HG02623 (cell line): ENCODE data around the gene SEL1L2.
"Not testable (repeated sequence)": the region's sequence is repeated elsewhere in the genome, so short reads cannot be mapped to it uniquely, and the experiment has no call there.

Experiments used
- ATAC-seq: cut with Tn5 transposase; IDR thresholded peaks from one replicate; pipeline ENCODE4 v1.9.1; 2021; ENCODE audit warnings: moderate library complexity; ENCODE audit not compliant: unreplicated experiment

Gene SEL1L2, protein sequence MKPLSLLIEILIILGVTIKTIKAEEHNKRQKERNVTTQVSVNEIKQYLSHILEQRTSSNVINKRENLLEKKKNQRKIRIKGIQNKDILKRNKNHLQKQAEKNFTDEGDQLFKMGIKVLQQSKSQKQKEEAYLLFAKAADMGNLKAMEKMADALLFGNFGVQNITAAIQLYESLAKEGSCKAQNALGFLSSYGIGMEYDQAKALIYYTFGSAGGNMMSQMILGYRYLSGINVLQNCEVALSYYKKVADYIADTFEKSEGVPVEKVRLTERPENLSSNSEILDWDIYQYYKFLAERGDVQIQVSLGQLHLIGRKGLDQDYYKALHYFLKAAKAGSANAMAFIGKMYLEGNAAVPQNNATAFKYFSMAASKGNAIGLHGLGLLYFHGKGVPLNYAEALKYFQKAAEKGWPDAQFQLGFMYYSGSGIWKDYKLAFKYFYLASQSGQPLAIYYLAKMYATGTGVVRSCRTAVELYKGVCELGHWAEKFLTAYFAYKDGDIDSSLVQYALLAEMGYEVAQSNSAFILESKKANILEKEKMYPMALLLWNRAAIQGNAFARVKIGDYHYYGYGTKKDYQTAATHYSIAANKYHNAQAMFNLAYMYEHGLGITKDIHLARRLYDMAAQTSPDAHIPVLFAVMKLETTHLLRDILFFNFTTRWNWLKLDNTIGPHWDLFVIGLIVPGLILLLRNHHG

DNA sequence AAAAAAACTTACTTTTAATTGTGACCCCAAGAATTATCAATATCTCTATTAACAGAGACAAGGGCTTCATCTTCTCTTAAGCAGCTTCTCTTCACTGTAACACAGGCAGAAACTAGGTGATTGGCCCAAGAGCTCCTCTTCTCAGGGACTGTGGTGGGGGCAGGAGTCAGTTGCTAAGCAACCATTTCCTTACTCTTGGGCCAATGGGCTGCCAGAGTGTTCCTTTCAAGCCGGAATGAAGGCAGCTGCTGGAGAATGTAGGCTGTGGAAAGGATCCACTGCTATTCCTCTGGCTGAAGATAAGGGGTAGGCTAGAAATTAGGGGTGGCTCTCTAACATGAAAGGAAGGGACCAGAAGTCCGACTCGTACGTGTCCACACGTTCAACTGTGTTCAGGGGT, at the start of gene SEL1L2:
Gene SEL1L2 (minus strand): TSS at position 150 of the 400 bp plus-strand sequence. CDS start 80 bp downstream, at position 70.
- no peak for ATAC-seq

DNA sequence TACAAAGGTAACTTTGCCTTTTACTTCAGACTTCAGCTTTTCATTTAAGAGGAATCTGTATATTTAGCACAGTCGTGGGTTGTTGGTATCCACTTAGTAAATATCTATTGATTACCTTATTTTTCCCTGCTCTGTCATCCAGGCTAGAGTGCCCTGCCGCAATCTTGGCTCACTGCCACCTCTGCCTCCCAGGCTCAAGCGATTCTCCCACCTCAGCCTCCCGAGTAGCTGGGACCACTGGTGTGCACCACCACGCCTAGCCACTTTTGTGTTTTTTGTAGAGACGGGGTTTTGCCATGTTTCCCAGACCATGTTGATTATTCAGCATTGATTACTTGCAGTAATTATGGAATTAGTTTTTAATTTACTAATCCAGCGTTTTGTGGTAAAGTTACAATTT, 46.2 kb upstream of the SEL1L2 start:
- ATAC-seq, result no peak

DNA sequence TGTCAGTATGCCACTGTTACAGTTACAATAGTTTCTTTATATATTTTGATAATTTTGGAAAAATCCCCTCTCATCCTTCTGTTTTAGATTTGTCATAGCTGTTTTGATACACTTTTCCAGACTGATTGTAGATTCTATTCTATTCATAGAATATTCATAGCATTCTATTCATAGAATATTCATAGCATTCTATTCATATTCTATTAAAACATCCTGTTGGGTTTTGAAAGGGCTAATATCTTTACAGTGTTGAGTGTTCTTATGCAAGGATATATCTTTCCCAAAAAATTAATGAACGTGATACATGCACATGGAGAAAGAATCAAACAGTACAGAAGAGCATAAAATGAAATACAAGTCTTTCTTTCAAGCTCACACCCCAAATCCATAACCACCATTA, 42.9 kb upstream of the SEL1L2 start:
- ATAC-seq, result no peak

DNA sequence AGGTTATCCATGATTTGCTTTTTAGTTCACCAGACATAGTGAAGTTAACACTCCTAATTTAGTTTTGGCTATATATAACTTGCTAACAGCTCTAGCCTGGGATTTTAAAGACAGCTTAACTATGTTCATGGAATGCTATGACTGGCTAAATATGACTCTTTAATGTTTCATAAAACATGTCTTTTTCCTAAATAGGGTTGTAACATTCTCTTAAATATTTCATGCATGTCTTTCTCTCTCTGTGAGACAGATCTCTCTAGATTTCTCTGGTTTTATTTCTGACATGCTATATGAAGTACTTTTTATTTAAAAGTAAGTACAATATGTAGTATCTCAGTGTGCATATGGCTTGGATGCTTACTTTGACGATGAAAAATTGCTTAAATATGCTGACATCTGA, 40.6 kb upstream of the SEL1L2 start:
- no peak for ATAC-seq

DNA sequence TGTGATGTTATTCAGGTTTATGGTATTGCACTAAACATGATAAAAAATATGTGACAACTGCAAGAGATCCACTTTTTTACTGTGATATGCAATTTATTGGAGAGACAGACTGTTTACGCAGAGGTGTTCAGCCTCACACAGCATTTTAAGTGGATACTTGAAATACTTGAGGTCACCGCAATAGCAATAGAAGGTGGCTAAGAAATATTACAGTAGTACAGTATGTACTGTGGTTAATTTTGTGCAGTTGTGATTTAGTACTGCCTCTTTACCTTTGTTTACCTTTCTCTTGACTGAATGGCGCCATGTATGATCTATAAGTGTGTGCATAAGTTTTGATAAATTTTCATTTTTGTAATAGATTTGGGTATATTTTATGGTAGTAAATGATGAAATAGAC, 22.3 kb upstream of the SEL1L2 start:
- ATAC-seq, result no peak

DNA sequence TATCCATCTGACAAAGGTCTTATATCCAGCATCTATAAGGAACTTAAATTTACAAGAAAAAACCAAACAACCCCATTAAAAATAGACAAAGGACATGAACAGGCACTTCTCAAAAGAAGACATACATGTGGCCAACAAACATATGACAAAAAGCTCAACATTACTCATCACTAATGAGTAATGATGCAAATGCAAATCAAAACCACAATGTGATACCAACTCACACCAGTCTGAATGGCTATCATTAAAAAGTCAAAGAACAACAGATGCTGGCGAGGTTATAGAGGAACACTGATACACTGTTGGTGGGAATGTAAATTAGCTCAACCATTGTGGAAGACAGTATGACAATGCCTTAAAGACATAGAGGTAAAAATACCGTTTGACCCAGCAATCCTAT, 18.8 kb upstream of the SEL1L2 start:
- no peak for ATAC-seq

DNA sequence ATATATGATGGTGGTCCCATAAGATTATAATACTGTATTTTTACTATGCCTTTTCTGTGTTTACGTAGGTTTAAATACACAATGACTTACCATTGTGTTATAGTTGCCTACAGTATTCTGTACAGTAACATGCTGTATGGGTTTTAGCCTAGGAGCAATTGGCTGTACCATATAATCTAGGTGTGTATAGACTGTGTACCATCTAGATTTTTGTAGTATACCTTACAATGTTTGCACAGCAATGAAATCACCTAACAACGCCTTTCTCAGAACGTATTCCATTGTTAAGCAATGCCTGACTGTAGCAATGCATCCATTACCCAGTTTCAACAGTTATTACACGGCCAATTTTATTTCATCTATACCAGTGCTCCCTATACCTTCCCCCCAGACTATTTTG, 15.6 kb upstream of the SEL1L2 start:
- ATAC-seq, result no peak

DNA sequence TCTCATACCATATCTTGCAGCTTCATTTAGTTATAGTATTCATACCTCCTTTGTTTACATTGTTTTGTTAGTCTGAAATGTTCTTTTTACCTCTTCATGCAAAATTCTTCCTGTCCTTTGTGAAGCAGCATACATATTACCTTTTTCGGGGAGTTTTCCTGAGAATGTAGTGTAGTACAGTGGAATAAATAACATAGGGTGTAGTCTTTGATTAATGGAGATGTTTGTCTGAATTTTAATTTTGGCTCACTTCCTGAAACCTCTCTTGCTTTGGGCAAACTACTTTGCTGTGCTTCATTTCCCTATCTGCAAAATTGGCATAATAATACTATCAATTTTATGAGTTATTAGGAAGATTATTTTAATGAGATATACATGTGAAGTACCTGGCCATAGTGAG, 10.5 kb upstream of the SEL1L2 start:
- no peak for ATAC-seq

DNA sequence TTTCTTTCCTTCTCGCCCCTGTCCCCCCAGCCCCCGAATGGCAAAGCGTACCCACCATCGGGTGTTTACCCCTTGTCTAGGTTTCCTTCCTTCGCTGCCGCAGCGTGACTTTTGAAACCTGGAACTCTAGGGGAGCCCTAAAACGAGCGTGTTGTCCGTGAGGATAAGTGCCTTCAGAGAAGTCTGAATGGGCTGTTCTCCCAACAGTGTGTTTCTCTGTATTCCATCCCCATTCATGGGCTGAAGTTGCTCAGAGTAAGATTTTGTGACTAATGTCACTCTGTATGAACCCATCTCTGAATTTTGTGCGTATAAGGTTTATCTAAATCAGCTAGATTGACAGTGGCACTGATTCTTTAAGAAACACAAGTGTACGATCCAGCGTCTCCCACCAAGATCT, 5.9 kb upstream of the SEL1L2 start:
- ATAC-seq, result no peak

DNA sequence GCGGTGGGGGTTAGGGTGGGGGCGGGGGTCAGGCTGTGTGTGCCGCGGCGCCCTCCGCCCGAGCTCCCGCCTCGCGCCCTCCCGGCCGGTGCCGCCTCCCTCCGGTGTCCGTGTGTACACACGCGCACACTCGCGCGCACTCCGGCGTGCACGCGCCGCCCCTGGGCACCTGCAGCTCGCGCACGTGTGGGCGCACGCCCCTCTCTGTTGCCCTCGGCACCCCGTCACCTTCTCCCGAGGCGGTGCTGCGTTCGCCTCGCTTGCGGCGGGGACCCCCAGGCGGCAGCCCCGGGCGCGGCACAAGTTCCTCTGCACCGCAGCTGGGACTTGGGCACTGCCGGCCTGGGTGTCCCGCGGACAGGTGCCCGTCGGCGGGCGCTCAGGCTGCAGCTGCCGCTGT, 5.4 kb upstream of the SEL1L2 start:
- no peak for ATAC-seq

DNA sequence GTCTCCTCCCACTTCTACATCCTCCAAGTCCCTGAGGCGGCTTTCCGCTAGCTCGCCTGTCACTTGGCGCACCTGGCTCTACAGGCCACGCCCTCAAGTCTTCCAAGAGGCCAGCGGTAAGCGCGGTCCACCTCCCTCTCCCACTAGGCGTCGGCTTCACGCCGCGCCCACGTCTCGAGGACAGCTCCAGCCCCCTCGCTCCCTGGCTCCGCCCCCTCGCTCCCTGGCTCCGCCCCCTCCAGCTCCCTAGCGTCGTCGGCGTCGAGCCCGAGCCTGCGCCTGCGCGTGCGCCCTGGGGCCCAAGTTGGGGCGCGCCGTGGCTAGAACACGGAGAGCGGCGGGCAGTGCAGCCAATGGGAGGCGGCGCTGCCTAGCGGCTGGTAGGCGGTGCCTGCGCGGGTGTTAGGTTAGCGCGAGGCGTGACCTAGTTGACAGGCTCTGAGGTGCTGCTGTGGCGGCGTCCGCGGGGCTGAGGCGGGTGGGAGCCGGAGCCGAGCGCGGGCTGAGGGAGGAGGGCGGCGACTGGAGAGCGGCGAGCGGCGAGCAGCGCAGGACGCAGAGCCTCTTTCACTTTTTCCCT, 4.8 kb upstream of the SEL1L2 start, which contains the start of gene MACROD2:
Gene MACROD2 (plus strand): TSS at position 431 of the 580 bp plus-strand sequence.
- ATAC-seq, result no peak

DNA sequence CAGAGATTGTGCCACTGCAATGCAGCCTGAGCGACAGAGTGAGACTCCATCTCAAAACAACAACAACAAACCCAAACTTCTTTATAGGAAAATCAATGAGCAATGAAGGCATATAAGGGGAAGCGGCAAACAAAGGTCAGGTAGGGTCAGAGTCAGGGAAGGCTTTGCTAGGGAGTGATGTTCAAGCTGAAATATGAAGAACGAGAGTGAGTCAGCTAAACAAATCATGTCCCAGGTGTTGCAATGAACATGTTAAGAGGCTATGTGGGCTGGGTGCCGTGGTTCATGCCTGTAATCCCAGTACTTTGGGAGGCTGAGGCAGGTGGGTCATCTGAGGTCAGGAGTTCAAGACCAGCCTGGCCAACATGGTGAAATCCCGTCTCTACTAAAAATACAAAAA, 1.5 kb upstream of the SEL1L2 start:
- ATAC-seq, result not testable (repeated sequence)

DNA sequence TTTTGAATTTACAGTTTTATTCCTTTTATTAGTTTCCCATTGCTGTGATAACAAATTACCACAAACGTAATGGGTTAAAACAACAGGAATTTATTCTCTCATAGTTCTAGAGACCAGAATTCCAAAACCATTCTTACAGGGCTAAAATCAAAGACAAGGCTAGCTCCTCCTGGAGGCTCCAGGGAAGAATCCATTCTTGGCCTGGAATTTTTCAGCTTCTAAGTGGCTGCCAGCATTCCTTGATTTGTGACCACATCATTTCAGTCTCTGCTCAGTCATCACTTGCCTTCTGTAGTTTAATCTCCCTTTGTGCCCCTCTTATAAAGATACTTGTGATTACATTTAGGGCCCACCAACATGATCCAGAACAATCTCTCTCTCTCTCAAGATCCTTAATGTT, 897 bp upstream of the SEL1L2 start:
- ATAC-seq, result no peak

DNA sequence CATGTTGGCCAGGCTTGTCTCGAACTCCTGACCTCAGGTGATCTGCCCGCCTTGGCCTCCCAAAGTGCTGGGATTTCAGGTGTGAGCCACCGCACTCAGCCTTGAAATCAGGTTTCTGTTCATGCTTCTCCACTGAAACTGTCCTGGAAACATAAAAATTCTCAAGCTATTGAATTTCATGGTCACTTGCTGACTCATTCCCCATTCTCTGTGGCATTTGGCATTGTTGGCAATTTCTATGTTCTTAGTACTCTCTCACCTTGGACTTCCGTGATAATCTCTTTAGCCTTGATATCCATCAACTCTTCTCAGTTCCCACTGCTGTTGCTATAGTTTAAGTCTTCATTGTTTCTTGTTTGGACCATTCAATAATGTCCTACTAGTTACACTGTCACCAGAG, 6.2 kb downstream of the SEL1L2 start:
- no peak for ATAC-seq

DNA sequence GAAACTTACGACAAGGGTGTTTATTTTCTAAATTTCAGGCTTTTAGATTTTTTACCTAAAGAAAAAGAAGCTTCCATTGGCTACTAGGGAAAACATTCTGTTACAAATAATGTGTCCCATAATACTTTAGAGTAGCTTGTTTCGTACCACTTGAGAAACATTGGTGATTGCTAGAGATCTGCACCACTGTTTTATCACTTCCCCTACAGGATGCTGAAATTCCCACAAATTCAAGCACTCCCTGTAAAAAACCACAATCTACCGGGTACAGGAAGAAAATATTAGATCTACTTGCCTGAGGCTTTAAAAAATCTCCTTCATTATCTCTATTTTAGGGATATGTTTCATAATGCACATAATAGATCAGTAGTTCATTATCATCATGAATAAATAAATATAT, 29.9 kb downstream of the SEL1L2 start:
- ATAC-seq, result no peak

DNA sequence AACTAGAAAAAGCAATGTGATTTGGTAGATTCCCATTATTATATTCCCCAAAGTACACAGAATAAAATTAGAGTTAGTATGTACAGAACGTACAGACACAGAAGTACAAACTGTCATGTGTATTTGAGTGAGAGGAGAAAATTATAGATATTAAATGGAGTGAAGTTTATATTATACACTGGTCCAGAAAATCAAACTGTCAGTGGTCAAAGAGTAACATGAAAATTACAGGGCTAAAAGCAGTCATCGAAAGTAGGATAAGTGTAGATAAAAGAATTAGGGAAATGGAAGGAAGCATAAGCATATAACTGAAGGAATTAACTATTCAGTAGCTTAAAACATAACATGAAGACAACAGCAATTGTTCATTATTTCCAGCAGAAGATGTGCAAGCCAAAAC, 30.3 kb downstream of the SEL1L2 start:
- ATAC-seq, result no peak

DNA sequence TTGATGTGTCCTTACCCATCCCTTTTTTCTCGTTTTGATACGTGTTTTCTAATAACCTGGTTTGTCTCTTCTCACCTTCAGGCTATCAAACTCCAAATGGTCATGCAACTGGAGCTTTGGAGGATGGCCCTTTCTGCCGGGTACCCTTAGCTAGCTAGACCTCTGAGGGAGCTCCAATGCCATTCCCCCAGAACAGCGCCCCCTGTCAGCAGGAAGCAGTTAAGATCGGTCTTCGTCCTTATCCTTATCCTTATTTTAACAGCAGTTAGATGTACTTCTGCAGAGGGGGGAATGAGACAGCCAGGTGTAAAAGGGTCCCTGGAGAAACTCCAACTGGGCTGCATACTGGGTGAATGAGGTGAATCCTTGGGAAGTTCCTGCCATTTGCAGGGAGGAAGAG, 37.2 kb downstream of the SEL1L2 start:
- no peak for ATAC-seq

DNA sequence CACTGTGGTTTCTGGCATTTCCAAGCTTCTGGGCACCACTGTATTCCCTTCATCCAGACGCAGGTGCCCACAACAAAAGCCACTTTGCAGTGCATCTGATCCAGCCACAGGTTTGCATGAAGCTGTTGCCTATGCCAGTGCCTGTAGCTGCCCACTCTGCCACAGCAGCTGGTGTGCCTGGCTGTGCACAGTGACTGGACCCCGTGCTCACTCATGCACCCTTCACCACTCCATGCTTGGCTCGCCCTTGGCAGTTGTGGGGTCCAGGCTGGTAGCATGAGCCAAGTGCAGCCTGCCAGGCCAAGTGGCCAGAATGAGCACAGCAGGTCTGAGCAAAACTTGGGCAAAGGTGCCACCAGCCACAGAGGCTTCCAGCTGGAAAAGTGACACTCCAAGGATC, 42.7 kb downstream of the SEL1L2 start:
- no peak for ATAC-seq

DNA sequence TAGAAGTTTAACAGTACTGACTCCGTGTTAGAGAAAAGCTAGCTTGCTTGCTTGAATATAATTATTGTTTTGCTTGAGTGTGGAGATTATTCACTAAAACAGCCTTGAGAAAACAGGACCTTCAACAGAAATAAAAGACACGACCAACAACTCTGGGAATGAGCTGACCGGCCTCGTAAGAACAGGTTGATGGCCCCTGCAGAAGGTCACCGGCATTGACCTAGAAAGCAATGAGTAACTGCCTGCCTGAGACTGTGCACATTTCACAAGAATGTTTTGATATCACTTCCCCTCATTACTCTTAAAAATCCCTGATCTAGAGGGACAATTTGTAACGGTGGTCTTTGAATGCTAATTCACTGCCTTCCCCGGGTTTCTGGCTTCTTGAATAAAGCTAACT, 49.4 kb downstream of the SEL1L2 start:
- ATAC-seq, result no peak

DNA sequence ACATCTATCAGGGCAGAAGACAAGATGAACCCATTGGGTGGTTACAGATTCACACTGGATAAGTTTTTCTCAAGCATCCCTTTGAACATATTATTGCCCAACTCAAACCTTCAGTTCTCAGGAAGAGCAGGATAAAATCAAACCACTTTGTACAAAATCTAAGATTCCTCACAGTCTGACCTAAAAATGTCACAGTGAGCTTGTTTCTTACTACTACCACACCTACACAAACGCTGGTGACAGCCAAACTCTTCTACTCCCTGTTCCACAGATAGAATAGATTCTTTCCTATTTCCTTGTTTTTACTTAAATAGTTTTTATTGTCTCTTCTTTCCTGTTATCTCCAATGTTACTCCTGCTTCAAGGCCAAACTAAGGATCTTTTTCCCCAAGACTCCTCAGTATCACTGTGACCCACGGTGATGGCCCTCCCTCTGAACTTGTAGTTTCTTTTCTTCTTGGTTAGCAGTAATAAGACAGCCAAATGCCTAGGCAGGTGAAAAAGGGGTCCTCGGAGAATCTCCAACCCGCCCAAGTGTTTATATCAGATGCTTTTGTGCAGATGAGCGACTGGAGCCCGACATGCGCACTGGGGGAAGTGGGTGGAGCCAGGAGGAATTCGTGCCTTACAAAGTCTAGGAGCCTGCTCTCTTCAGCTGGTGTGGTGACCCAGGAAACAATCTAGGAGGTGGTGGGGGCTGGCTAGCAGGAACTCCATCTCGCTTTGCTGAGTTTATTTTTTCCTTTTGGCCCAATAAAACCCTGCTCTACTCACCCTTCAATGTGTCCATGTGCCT, 53.4 kb downstream of the SEL1L2 start:
- ATAC-seq, result no peak
